Measurements from ENCODE around the gene DRICH1. TPM values are rescaled to one million over a fixed set of nuclear protein-coding genes. Genes with fewer than 3 reads are reported as not detected.
A peak's percentile ranks its signal among the peaks of the same experiment; 100 is the strongest.

Gene DRICH1
- total RNA-seq, 1 donor from 2014 or later: not detected

DNA sequence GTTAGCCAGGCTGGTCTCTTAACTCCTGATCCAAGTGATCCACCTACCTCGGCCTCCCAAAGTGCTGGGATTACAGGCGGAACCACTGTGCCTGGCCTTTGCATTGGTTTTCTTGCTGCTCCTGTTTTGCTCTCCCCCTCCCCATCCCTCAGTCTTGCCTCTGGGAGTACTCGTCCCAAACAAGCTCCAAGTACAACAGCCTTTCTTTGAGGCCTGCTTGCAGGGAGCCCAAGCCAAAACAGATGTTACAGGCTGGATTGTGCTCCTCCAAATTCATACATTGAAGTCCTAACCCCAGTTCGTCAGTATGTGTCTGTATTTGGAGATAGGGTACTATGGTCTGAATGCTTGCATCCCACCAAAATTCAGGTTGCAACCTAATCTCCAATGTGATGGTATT is 60.6 kb downstream of the DRICH1 start:
- H3K36me3 ChIP-seq: no peaks in the 10 kb centered on the region
- H3K27ac ChIP-seq: no peak overlapping the region
- no peaks in the 10 kb centered on the region for H3K9me3 ChIP-seq
- DNase-seq (ENCODE audit: low spot score in 2 of 2): no peak
- intact Hi-C loops (cut with DNase I): no loop called here
- no peaks in the 10 kb centered on the region for H3K4me1 ChIP-seq
- no peaks in the 10 kb centered on the region for H3K27me3 ChIP-seq
- H3K4me3 ChIP-seq: no peak overlapping the region
- TF ChIP-seq, protein P1, sequence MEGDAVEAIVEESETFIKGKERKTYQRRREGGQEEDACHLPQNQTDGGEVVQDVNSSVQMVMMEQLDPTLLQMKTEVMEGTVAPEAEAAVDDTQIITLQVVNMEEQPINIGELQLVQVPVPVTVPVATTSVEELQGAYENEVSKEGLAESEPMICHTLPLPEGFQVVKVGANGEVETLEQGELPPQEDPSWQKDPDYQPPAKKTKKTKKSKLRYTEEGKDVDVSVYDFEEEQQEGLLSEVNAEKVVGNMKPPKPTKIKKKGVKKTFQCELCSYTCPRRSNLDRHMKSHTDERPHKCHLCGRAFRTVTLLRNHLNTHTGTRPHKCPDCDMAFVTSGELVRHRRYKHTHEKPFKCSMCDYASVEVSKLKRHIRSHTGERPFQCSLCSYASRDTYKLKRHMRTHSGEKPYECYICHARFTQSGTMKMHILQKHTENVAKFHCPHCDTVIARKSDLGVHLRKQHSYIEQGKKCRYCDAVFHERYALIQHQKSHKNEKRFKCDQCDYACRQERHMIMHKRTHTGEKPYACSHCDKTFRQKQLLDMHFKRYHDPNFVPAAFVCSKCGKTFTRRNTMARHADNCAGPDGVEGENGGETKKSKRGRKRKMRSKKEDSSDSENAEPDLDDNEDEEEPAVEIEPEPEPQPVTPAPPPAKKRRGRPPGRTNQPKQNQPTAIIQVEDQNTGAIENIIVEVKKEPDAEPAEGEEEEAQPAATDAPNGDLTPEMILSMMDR (IDR thresholded peaks at IDR 0.05): no peak

DNA sequence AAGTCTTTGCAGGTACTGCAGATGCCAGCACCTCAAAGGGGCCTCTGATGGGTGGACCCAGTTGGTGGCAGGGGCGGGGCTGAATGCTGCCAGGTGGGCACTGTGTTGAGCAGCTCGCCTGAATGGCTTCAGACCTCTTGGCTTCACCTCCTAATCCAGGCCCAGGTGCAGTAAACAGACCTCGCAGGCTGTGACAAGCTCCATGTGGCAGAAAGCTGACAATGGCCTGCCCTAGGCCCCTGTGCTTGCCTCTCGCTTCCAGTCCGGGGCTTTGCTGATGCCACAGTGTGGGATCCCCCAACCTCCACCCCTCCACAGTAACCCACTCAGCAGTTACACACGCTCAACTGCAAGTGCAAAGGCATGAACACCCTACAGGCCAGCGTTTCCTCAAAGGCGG is 61.4 kb downstream of the DRICH1 start:
- TF ChIP-seq, protein P1 (IDR thresholded peaks at IDR 0.05): no peak
- DNase-seq (ENCODE audit: low spot score in 2 of 2): no peak
- Histone ChIP-seq H3K4me1 (peaks cover 0 to 2% of the 10 kb centered on the region in 2 donors), H3K27ac (no peak overlapping the region), H3K36me3 (no peaks in the 10 kb centered on the region), H3K9me3 (no peaks in the 10 kb centered on the region), H3K4me3 (no peak overlapping the region), H3K27me3 (no peaks in the 10 kb centered on the region)
- intact Hi-C loops (cut with DNase I): no loop called here

DNA sequence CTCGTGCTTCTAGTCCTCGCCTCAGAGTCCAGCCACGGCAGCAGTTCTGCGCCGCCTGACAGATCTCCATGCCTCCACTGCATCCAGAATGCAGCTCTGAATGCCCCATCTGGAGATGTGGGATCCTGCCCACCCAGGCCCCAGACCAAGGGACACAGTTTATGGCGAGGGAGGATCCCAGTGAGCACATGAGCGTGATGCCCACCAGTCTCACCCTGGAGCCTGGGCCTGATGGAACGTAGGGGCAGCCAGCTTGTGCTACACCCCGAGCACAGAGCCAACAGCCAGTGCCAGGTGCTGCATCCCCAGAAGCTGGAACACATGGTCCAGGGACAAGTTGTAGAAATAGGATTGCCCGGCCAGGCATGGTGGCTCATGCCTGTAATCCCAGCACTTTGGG is 62.4 kb downstream of the DRICH1 start:
- Histone ChIP-seq H3K9me3 (no peaks in the 10 kb centered on the region), H3K4me1 (peaks cover 0 to 2% of the 10 kb centered on the region in 2 donors), H3K36me3 (no peaks in the 10 kb centered on the region), H3K27me3 (no peaks in the 10 kb centered on the region), H3K27ac (no peak overlapping the region), H3K4me3 (no peak overlapping the region)
- DNase-seq (ENCODE audit: low spot score in 2 of 2): no peak
- intact Hi-C loops (cut with DNase I): no loop called here
- TF ChIP-seq, protein P1 (IDR thresholded peaks at IDR 0.05): no peak

DNA sequence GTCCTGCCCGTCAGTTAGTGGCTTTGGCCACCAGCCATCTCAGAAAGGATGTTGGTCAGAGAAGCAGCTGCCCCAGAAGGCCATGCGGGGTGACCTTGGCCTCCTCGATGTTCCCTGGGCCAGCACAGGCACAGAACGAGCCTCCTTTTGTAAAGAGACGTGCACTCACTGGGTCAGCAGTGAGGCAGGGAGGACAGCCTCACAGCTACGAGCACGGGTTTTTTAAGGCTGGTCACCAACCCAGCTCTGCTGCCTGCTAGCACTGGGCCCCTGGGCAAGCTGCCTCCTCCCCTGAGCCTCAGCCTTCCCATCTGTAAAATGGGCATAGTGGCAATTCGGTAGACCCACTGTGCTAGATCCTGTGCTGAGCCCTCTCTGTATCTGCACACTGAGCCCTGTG is 62.8 kb downstream of the DRICH1 start:
- no peak for DNase-seq (ENCODE audit: low spot score in 2 of 2)
- TF ChIP-seq, protein P1 (IDR thresholded peaks at IDR 0.05): no peak
- Histone ChIP-seq H3K27ac (no peak overlapping the region), H3K36me3 (no peaks in the 10 kb centered on the region), H3K27me3 (no peaks in the 10 kb centered on the region), H3K4me3 (no peak overlapping the region), H3K4me1 (peaks cover 0 to 2% of the 10 kb centered on the region in 2 donors), H3K9me3 (no peaks in the 10 kb centered on the region)
- intact Hi-C loops (cut with DNase I): no loop called here

DNA sequence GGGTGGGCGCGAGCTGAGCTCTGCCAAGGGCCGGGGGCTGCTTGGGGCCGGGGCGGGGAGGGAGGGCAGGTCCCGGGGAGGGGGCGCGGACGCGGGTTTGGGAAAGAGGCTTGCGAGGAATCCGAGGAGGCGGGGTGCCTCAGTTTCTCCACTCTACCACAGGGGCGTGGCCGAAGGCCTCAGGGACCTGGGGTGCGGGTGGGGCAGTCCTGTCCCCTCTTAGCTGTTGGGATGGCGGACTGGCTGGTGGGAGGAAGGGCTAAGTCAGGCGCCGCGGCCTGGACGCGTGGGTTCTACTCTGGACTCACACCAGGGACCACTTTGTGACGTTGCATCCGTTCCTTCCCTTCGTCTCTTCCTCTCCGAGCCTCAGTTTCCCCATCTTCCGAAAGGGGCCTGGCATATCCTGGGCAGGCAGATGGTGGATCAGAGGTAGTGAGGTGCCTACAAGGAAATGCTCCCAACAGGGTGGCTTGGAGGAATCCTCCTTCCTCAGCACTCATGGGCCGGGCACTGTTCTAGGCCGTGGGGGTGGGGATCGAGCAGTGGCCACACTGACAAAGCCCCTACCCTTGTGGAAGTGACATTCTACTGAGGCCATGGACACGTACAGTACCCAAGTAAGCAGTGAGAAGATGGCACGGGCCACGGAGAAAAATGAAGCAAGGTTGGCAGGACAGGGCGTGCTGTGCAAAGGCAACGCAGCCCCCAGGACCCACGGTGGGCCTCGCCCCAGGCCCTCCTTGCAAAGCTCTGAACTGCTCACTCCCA is 65.2 kb downstream of the DRICH1 start:
- TF ChIP-seq, protein P1 (IDR thresholded peaks at IDR 0.05): no peak
- H3K9me3 ChIP-seq: no peaks in the 10 kb centered on the region
- intact Hi-C loops (cut with DNase I): no loop called here
- H3K27ac ChIP-seq: no peak overlapping the region
- peaks cover 0 to 2% of the 10 kb centered on the region in 2 donors for H3K4me1 ChIP-seq
- peak overlapping the region; percentile 50 to 58 for H3K4me3 ChIP-seq
- H3K27me3 ChIP-seq: no peaks in the 10 kb centered on the region
- no peak for DNase-seq (ENCODE audit: low spot score in 2 of 2)
- no peaks in the 10 kb centered on the region for H3K36me3 ChIP-seq
